Measurements from ENCODE around the gene MARK2.

MARK2 gene

GRCh38 chr11:63911876-63912275, 73.0 kb downstream of the MARK2 start:
- no peak for DNase-seq

GRCh38 chr11:63912678-63913077, 73.8 kb downstream of the MARK2 start:
- DNase-seq = no peak

- no peak for DNase-seq
Observed at GRCh38 chr11:63913866-63914830, 75.2 kb downstream of the MARK2 start.

GRCh38 chr11:63914896-63915691, 76.2 kb downstream of the MARK2 start:
- DNase-seq = no peak

- DNase-seq = peak; percentile 32
Observed at GRCh38 chr11:63915961-63916836, 77.3 kb downstream of the MARK2 start.

- peak; percentile 57 for DNase-seq
Observed at GRCh38 chr11:63916837-63917691, 78.2 kb downstream of the MARK2 start, which contains the start of gene RCOR2. Gene RCOR2 (minus strand): TSS chr11:63917164. CDS start chr11:63916456, 708 bp downstream.

GRCh38 chr11:63917692-63918506, 79.0 kb downstream of the MARK2 start:
- no peak for DNase-seq

- no peak for DNase-seq
Observed at GRCh38 chr11:63918507-63919191, 79.7 kb downstream of the MARK2 start.

- no peak for DNase-seq
Observed at GRCh38 chr11:63919267-63920125, 80.6 kb downstream of the MARK2 start.

GRCh38 chr11:63920126-63920938, 81.4 kb downstream of the MARK2 start:
- no peak for DNase-seq

- DNase-seq = peak; percentile 57
Observed at GRCh38 chr11:63920939-63921417, 82.1 kb downstream of the MARK2 start.

GRCh38 chr11:63922673-63923192, 83.8 kb downstream of the MARK2 start:
- no peak for DNase-seq

- DNase-seq = no peak
Observed at GRCh38 chr11:63923319-63923718, 84.4 kb downstream of the MARK2 start.

GRCh38 chr11:63929616-63930015, 90.7 kb downstream of the MARK2 start:
- DNase-seq = no peak

- no peak for DNase-seq
Observed at GRCh38 chr11:63931045-63931444, 92.1 kb downstream of the MARK2 start.

- no peak for DNase-seq
Observed at GRCh38 chr11:63931876-63932275, 93.0 kb downstream of the MARK2 start.

GRCh38 chr11:63933459-63933858, 94.5 kb downstream of the MARK2 start:
- no peak for DNase-seq
